WTC11 (cell line): ENCODE results near the gene NR4A3. TPM values are rescaled to one million over a fixed set of nuclear protein-coding genes. Genes with fewer than 3 reads are reported as not detected.

Experiments
- ATAC-seq: fragments of 200-7000 bp; cut with Tn5 transposase; 2 replicates; pipeline ENCODE4 v1.10.0; 2021; ENCODE audit warnings: mild to moderate bottlenecking, moderate library complexity
- CTCF ChIA-PET: fragments of 300-600 bp; sonication (Branson Sonifier 250); formaldehyde crosslinking; loops from one replicate; lab custom pipeline; 2021; ENCODE audit warnings: antibody characterized with exemption; lab: Charles Lee
- POLR2A ChIA-PET: fragments of 350-600 bp; sonication (Branson Sonifier 250); formaldehyde crosslinking; loops from one replicate; lab custom pipeline; 2021; ENCODE audit warnings: antibody characterized with exemption; lab: Charles Lee
- DNase-seq: peaks from one replicate; pipeline ENCODE4 v3.0.0; 2021; ENCODE audit warnings: low spot score
- H3K27ac Mint-ChIP-seq: 2 replicates; pipeline ENCODE4 v1.8.0; 2021; ENCODE audit warnings: mixed read lengths
- H3K27me3 Mint-ChIP-seq: 2 replicates; pipeline ENCODE4 v1.8.0; 2021; ENCODE audit warnings: low read depth, mild to moderate bottlenecking, moderate library complexity, mixed read lengths
- H3K36me3 Mint-ChIP-seq: 2 replicates; pipeline ENCODE4 v1.8.0; 2021; ENCODE audit warnings: mixed read lengths
- H3K4me1 Mint-ChIP-seq: 2 replicates; pipeline ENCODE4 v1.8.0; 2022; ENCODE audit warnings: mixed read lengths
- H3K4me3 Mint-ChIP-seq: 2 replicates; pipeline ENCODE4 v1.8.0; 2021; ENCODE audit warnings: mild to moderate bottlenecking, moderate library complexity, mixed read lengths
- H3K9me3 Mint-ChIP-seq: 2 replicates; pipeline ENCODE4 v1.8.0; 2021; ENCODE audit warnings: mixed read lengths
- AR ChIP-seq: fragments of 250-450 bp; sonication (Bioruptor Pico); IDR thresholded peaks from 2 replicates; pipeline ENCODE4 v1.9.0; 2021; ENCODE audit warnings: mild to moderate bottlenecking
- CDX4 ChIP-seq: fragments of 250-450 bp; sonication (Bioruptor Pico); IDR thresholded peaks from 2 replicates; pipeline ENCODE4 v1.9.0; 2021; ENCODE audit warnings: moderate library complexity, mild to moderate bottlenecking, inconsistent platforms, borderline replicate concordance
- FOXJ3 ChIP-seq: sonication (generic); formaldehyde crosslinking; IDR thresholded peaks from 2 replicates; pipeline ENCODE4 v1.9.0; 2021; ENCODE audit warnings: missing genetic modification reagents, mild to moderate bottlenecking, borderline replicate concordance
- FOXP4 ChIP-seq: sonication (generic); formaldehyde crosslinking; IDR thresholded peaks from 2 replicates; pipeline ENCODE4 v1.8.0; 2022; ENCODE audit warnings: mild to moderate bottlenecking, missing genetic modification reagents
- GTF2I ChIP-seq: fragments of 250-450 bp; sonication (Bioruptor Pico); conservative IDR thresholded peaks from 2 replicates; pipeline ENCODE4 v1.4.0; 2021; ENCODE audit warnings: mild to moderate bottlenecking
- NFYB ChIP-seq: sonication (generic); formaldehyde crosslinking; conservative IDR thresholded peaks from 2 replicates; pipeline ENCODE4 v1.8.0; 2022; ENCODE audit warnings: low read depth, missing genetic modification reagents
- NR2C2 ChIP-seq: sonication (generic); formaldehyde crosslinking; IDR thresholded peaks from 2 replicates; pipeline ENCODE4 v1.8.0; 2022; ENCODE audit warnings: mild to moderate bottlenecking, missing genetic modification reagents
- SMAD4 ChIP-seq: sonication (generic); formaldehyde crosslinking; IDR thresholded peaks from 2 replicates; pipeline ENCODE4 v1.8.0; 2022; ENCODE audit warnings: mild to moderate bottlenecking, missing genetic modification reagents
- SOX15 ChIP-seq: fragments of 250-450 bp; sonication (Bioruptor Pico); IDR thresholded peaks from 2 replicates; pipeline ENCODE4 v1.9.0; 2021; ENCODE audit warnings: mild to moderate bottlenecking
- TCF7 ChIP-seq: sonication (generic); formaldehyde crosslinking; IDR thresholded peaks from 2 replicates; pipeline ENCODE4 v1.8.0; 2022; ENCODE audit warnings: mild to moderate bottlenecking, low read depth, missing genetic modification reagents, moderate library complexity
- TP53 ChIP-seq: sonication (generic); formaldehyde crosslinking; IDR thresholded peaks from 2 replicates; pipeline ENCODE4 v1.8.1; 2023; ENCODE audit warnings: mild to moderate bottlenecking, missing genetic modification reagents
- USF2 ChIP-seq: sonication (generic); formaldehyde crosslinking; IDR thresholded peaks from 2 replicates; pipeline ENCODE4 v1.8.1; 2023; ENCODE audit warnings: mild to moderate bottlenecking, missing genetic modification reagents, moderate library complexity
- ZBTB43 ChIP-seq: sonication (generic); formaldehyde crosslinking; IDR thresholded peaks from 2 replicates; pipeline ENCODE4 v1.8.1; 2023; ENCODE audit warnings: mild to moderate bottlenecking, missing genetic modification reagents
- ZMAT4 ChIP-seq: fragments of 250-450 bp; sonication (Bioruptor Pico); IDR thresholded peaks from 2 replicates; pipeline ENCODE4 v1.9.0; 2021; ENCODE audit warnings: mild to moderate bottlenecking
- ZNF121 ChIP-seq: sonication (generic); formaldehyde crosslinking; IDR thresholded peaks from 2 replicates; pipeline ENCODE4 v1.8.0; 2023; ENCODE audit warnings: missing genetic modification reagents
- ZNF317 ChIP-seq: sonication (generic); formaldehyde crosslinking; IDR thresholded peaks from 2 replicates; pipeline ENCODE4 v1.8.1; 2023; ENCODE audit warnings: low read depth, mild to moderate bottlenecking, moderate library complexity, missing genetic modification reagents, borderline replicate concordance
- ZNF416 ChIP-seq: fragments of 250-450 bp; sonication (Bioruptor Pico); IDR thresholded peaks from 2 replicates; pipeline ENCODE4 v1.9.0; 2021; ENCODE audit warnings: mild to moderate bottlenecking, inconsistent platforms
- ZNF512 ChIP-seq: sonication (generic); formaldehyde crosslinking; IDR thresholded peaks from 2 replicates; pipeline ENCODE4 v1.8.1; 2022; ENCODE audit warnings: missing genetic modification reagents, borderline replicate concordance
- total RNA-seq: library from RNA; stranded (reverse); gene quantifications from 3 replicates; pipeline ENCODE4 v1.2.3, GENCODE V29; 2021

NR4A3 gene
- total RNA-seq, 1 experiment from 2014 or later = 0.57 TPM

- TF ChIP-seq USF2 (CRISPR knock-in tag) (no peak), SOX15 (no peak), AR (CRISPR knock-in tag) (no peak)
These were observed 29.2 kb downstream of the NR4A3 start (continued) for GRCh38 chr9:99850736-99851499.

- ATAC-seq = no peak
- H3K27ac Mint-ChIP-seq = no peak overlapping the region
- POLR2A ChIA-PET = no interaction called here
- H3K9me3 Mint-ChIP-seq = no peaks in the 10 kb centered on the region
- peaks cover 12% of the 10 kb centered on the region for H3K4me1 Mint-ChIP-seq
- DNase-seq = no peak
- no peaks in the 10 kb centered on the region for H3K27me3 Mint-ChIP-seq
- CTCF ChIA-PET = no interaction called here
- H3K36me3 Mint-ChIP-seq = no peaks in the 10 kb centered on the region
- TF ChIP-seq ZBTB43 (no peak), FOXP4 (no peak), ZNF416 (CRISPR knock-in tag) (no peak), SMAD4 (CRISPR knock-in tag) (no peak), ZMAT4 (no peak), FOXJ3 (no peak), TCF7 (CRISPR knock-in tag) (no peak), NR2C2 (CRISPR knock-in tag) (no peak), ZNF121 (CRISPR knock-in tag) (no peak), ZNF512 (CRISPR knock-in tag) (no peak), CDX4 (CRISPR knock-in tag) (no peak), NFYB (no peak), GTF2I (no peak), ZNF317 (CRISPR knock-in tag) (no peak), TP53 (CRISPR knock-in tag) (no peak)
- H3K4me3 Mint-ChIP-seq = no peak overlapping the region
These were observed 29.8 kb downstream of the NR4A3 start for GRCh38 chr9:99851500-99851822.
